ENCODE measurements around the gene AP1G2. TPM values are rescaled to one million over a fixed set of nuclear protein-coding genes. Genes with fewer than 3 reads are reported as not detected.

The AP1G2 gene
- total and polyA plus RNA-seq, 2 of the 4 experiments (the other 2 are of a cell fraction): 2.9 to 19.2 TPM

GRCh38 chr14:23568600-23569331 is 1.2 kb upstream of the AP1G2 start:
- TF ChIP-seq CHD1 (IDR thresholded peaks at IDR 0.05; ENCODE audit: low read depth, low read length) (no peak), MAZ (IDR thresholded peaks at IDR 0.05; ENCODE audit: borderline replicate concordance, low read depth, low read length) (no peak), FOS (IDR thresholded peaks at IDR 0.05; ENCODE audit: low read depth, low read length) (no peak), NFE2L2 (IDR thresholded peaks at IDR 0.05; ENCODE audit: low read depth, low read length) (no peak)
- TF ChIP-seq, protein P1, sequence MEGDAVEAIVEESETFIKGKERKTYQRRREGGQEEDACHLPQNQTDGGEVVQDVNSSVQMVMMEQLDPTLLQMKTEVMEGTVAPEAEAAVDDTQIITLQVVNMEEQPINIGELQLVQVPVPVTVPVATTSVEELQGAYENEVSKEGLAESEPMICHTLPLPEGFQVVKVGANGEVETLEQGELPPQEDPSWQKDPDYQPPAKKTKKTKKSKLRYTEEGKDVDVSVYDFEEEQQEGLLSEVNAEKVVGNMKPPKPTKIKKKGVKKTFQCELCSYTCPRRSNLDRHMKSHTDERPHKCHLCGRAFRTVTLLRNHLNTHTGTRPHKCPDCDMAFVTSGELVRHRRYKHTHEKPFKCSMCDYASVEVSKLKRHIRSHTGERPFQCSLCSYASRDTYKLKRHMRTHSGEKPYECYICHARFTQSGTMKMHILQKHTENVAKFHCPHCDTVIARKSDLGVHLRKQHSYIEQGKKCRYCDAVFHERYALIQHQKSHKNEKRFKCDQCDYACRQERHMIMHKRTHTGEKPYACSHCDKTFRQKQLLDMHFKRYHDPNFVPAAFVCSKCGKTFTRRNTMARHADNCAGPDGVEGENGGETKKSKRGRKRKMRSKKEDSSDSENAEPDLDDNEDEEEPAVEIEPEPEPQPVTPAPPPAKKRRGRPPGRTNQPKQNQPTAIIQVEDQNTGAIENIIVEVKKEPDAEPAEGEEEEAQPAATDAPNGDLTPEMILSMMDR (conservative IDR thresholded peaks at IDR 0.05; ENCODE audit: low read depth, low read length): peak; percentile 29
- TF ChIP-seq, protein P2, sequence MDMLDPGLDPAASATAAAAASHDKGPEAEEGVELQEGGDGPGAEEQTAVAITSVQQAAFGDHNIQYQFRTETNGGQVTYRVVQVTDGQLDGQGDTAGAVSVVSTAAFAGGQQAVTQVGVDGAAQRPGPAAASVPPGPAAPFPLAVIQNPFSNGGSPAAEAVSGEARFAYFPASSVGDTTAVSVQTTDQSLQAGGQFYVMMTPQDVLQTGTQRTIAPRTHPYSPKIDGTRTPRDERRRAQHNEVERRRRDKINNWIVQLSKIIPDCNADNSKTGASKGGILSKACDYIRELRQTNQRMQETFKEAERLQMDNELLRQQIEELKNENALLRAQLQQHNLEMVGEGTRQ (IDR thresholded peaks at IDR 0.05; ENCODE audit: low read depth, low read length): no peak
- dilution Hi-C loops (cut with HindIII; ENCODE audit: low sequenced_read_pairs, unreplicated experiment): no loop called here

More at GRCh38 chr14:23568600-23569331, 1.2 kb upstream of the AP1G2 start:
- Histone ChIP-seq H2BK20ac (ENCODE audit: low read depth, low read length) (no peak overlapping the region), H3K4me3 (ENCODE audit: insufficient read depth, low read depth, low read length) (no peak overlapping the region), H2BK120ac (ENCODE audit: low read depth, low read length) (no peak overlapping the region), H2AK9ac (replicated peaks; ENCODE audit: low read depth, low read length, poor library complexity) (no peak overlapping the region), H3K18ac (ENCODE audit: low read depth, low read length) (no peak overlapping the region), H3K9me1 (ENCODE audit: insufficient read depth, low read length) (peaks cover 10% of the 10 kb centered on the region; the same call in 1 of the 2 replicates), H3K36me3 (ENCODE audit: control insufficient read depth, insufficient read depth, low read length) (no peaks in the 10 kb centered on the region), H2BK5ac (ENCODE audit: low read depth, low read length, poor library complexity, severe bottlenecking) (no peak overlapping the region), H3K27ac (ENCODE audit: insufficient read depth, low read length) (no peak overlapping the region), H3K14ac (replicated peaks; ENCODE audit: low read depth, low read length) (no peak overlapping the region), H3K9ac (ENCODE audit: low read depth, low read length) (no peak overlapping the region), H2BK15ac (ENCODE audit: low read depth, low read length) (no peak overlapping the region), H3K4me2 (ENCODE audit: low read depth, low read length) (no peak overlapping the region), H3K23ac (ENCODE audit: low read depth, low read length) (no peak overlapping the region), H2AK5ac (ENCODE audit: low read depth, low read length) (no peak overlapping the region), H3K56ac (ENCODE audit: extremely low read depth, insufficient read depth, low read length) (no peak overlapping the region), H3K27me3 (ENCODE audit: control insufficient read depth, insufficient read depth, low read length) (peaks cover 32% of the 10 kb centered on the region), H3K79me1 (ENCODE audit: low read depth in 1 of 2, low read length in 2 of 2) (no peaks in the 10 kb centered on the region; a peak in 1 of 4 replicates), H3K9me3 (ENCODE audit: control insufficient read depth, insufficient read depth, low read length) (no peaks in the 10 kb centered on the region), H3K4ac (ENCODE audit: low read depth, low read length) (no peak overlapping the region), H4K91ac (ENCODE audit: insufficient read depth, low read depth, low read length) (no peak overlapping the region), H4K20me1 (ENCODE audit: insufficient read depth, low read length) (no peaks in the 10 kb centered on the region), H4K8ac (ENCODE audit: low read depth in 2 of 2, low read length in 2 of 2) (no peak overlapping the region), H3K4me1 (ENCODE audit: control insufficient read depth, insufficient read depth, low read length) (peaks cover 2% of the 10 kb centered on the region; the same call in 1 of the 2 replicates), H4K5ac (ENCODE audit: low read depth, low read length) (no peak overlapping the region), H2AFZ (replicated peaks; ENCODE audit: low read length, poor library complexity) (no peak overlapping the region)
- CTCF ChIA-PET: interaction anchor here (1.0 to 1.1 kb wide), 2 partner anchors 9 to 20 kb away, joined by 3 to 4 read pairs; no protein-coding TSS in a partner anchor
- intact Hi-C loops (cut with micrococcal nuclease) (no loop called here), in situ Hi-C loops (cut with MboI; ENCODE audit: low sequenced_read_pairs) (no loop called here)
- DNase-seq: no peak
- no CpG with 5 or more reads among the region's 6 CpGs for WGBS, 2 experiments (ENCODE audit: extremely low coverage in 2 of 2, insufficient read length in 1 of 2)
- no TSS peak for BruUV-seq (replicated peaks)
- ATAC-seq (ENCODE audit: low read depth): no peak
- POLR2A ChIA-PET (ENCODE audit: unreplicated experiment): no interaction called here

All from IMR-90 (cell line).